HCT116 (cell line): Measurements from ENCODE around the gene ZNF804B. TPM values are rescaled to one million over a fixed set of nuclear protein-coding genes. Genes with fewer than 3 reads are reported as not detected.

Experiments used
- ATAC-seq: fragments of 200-7000 bp; cut with Tn5 transposase; 2 replicates; pipeline ENCODE4 v1.9.1; 2020; ENCODE audit warnings: mild to moderate bottlenecking, moderate library complexity
- BruUV-seq: library from RNA; stranded (reverse); fragments of 400-500 nt; replicated peaks from 2 replicates; lab custom pipeline; 2021; lab: Mats Ljungman, UMichigan
- CTCF ChIA-PET: fragments of 300-600 bp; sonication (Branson Sonifier 250); formaldehyde crosslinking; loops from one replicate; lab custom pipeline; 2021; ENCODE audit warnings: antibody characterized with exemption; lab: Charles Lee
- POLR2A ChIA-PET: fragments of 300-600, 350-600 bp; sonication (Branson Sonifier 250); formaldehyde crosslinking; loops from one replicate; lab custom pipeline; 2021; ENCODE audit warnings: antibody characterized with exemption; lab: Charles Lee
- RAD21 ChIA-PET, 2 experiments: fragments of 300-600 bp; sonication (Branson Sonifier 250); formaldehyde crosslinking; loops; one replicate each; lab custom pipeline; 2023; ENCODE audit warnings: low total read pairs in 2 of 2; ENCODE audit not compliant: uncharacterized antibody in 2 of 2, unreplicated experiment in 2 of 2, low non-redundant PET in 1 of 2; lab: Charles Lee
- DNase-seq: peaks from one replicate; pipeline ENCODE4 v3.0.0-alpha.2; 2010; ENCODE audit warnings: low read depth, low spot score
- H2AFZ ChIP-seq: fragments of 200-600 bp; shearing (Covaris generic), sonication (generic); 2 replicates; pipeline ENCODE4 v1.6.1; 2017; ENCODE audit warnings: low read depth, mixed run types, mixed read lengths, antibody characterized with exemption, low read length; ENCODE audit not compliant: poor library complexity, severe bottlenecking
- H3K27ac ChIP-seq: 2 replicates; pipeline ENCODE4 v1.5.1; 2012; ENCODE audit warnings: low read depth, low read length
- H3K27me3 ChIP-seq: fragments of 200-600 bp; sonication (generic); 2 replicates; pipeline ENCODE4 v1.6.1; 2016; ENCODE audit warnings: mixed run types, low read length, mixed read lengths; ENCODE audit not compliant: insufficient read depth
- H3K36me3 ChIP-seq, 2 experiments: fragments of 200-500 bp in 1 of 2; fragments of 200-600 bp in 1 of 2; sonication (Bioruptor generic) in 1 of 2; sonication (generic) in 1 of 2; 2 replicates each; pipeline versions ENCODE4 v1.5.1 to v1.6.1; 2014 to 2016; ENCODE audit warnings: low read length in 2 of 2, inconsistent platforms in 1 of 2, mixed read lengths in 1 of 2, mixed run types in 1 of 2; ENCODE audit not compliant: insufficient read depth in 2 of 2, control insufficient read depth in 1 of 2
- H3K4me1 ChIP-seq, 2 experiments: fragments of 200-600 bp in 1 of 2; sonication (generic) in 1 of 2; 2 replicates each; pipeline versions ENCODE4 v1.5.1 to v1.6.1; 2012 to 2017; ENCODE audit warnings: low read length in 2 of 2, inconsistent platforms in 1 of 2, mild to moderate bottlenecking in 1 of 2, mixed read lengths in 1 of 2, mixed run types in 1 of 2, moderate library complexity in 1 of 2; ENCODE audit not compliant: insufficient read depth in 2 of 2, control insufficient read depth in 1 of 2
- H3K4me2 ChIP-seq: fragments of 200-600 bp; sonication (generic); 2 replicates; pipeline ENCODE4 v1.6.1; 2017; ENCODE audit warnings: mixed run types, low read length, mixed read lengths
- H3K4me3 ChIP-seq, 2 experiments: fragments of 200-600 bp in 1 of 2; sonication (generic) in 1 of 2; replicated peaks in 1 of 2; 2 replicates each; pipeline ENCODE4 v1.5.1; 2011 to 2016; ENCODE audit warnings: low read length in 2 of 2, control low read depth in 1 of 2, low read depth in 1 of 2, mild to moderate bottlenecking in 1 of 2, mixed read lengths in 1 of 2, mixed run types in 1 of 2
- H3K79me2 ChIP-seq: fragments of 200-600 bp; sonication (generic); 2 replicates; pipeline ENCODE4 v1.6.1; 2017; ENCODE audit warnings: mild to moderate bottlenecking, mixed run types, low read length, moderate library complexity, mixed read lengths; ENCODE audit not compliant: insufficient read depth
- H3K9ac ChIP-seq: fragments of 200-600 bp; sonication (generic); 2 replicates; pipeline ENCODE4 v1.6.1; 2016; ENCODE audit warnings: low read length, mixed read lengths
- H3K9me2 ChIP-seq: fragments of 200-600 bp; sonication (generic), shearing (Covaris generic); 2 replicates; pipeline ENCODE4 v1.6.1; 2017; ENCODE audit warnings: mixed run types, mild to moderate bottlenecking, moderate library complexity; ENCODE audit not compliant: insufficient read depth
- H3K9me3 ChIP-seq, 2 experiments: fragments of 200-500 bp in 1 of 2; fragments of 200-600 bp in 1 of 2; sonication (Bioruptor generic) in 1 of 2; sonication (generic) in 1 of 2; 2 replicates each; pipeline ENCODE4 v1.6.1; 2014 to 2017; ENCODE audit warnings: low read length in 2 of 2, mixed read lengths in 2 of 2, inconsistent platforms in 1 of 2, low read depth in 1 of 2, mild to moderate bottlenecking in 1 of 2, mixed run types in 1 of 2, moderate library complexity in 1 of 2; ENCODE audit not compliant: control insufficient read depth in 1 of 2, insufficient read depth in 1 of 2
- H4K20me1 ChIP-seq: fragments of 200-600 bp; sonication (generic), shearing (Covaris generic); 2 replicates; pipeline ENCODE4 v1.6.1; 2017; ENCODE audit warnings: mixed run types, mild to moderate bottlenecking, moderate library complexity; ENCODE audit not compliant: insufficient read depth
- CBX3 ChIP-seq: IDR thresholded peaks from 2 replicates; pipeline ENCODE4 v1.6.1; 2012; ENCODE audit warnings: low read depth
- CEBPB ChIP-seq: IDR thresholded peaks from 2 replicates; pipeline ENCODE4 v1.6.1; 2012; ENCODE audit warnings: low read depth
- EGR1 ChIP-seq: IDR thresholded peaks from 2 replicates; pipeline ENCODE4 v1.6.1; 2012; ENCODE audit warnings: low read depth
- EZH2 ChIP-seq: fragments of 200-600 bp; sonication (generic); IDR thresholded peaks from 2 replicates; pipeline ENCODE4 v1.6.1; 2017; ENCODE audit warnings: antibody characterized with exemption, mixed run types
- EZH2phosphoT487 ChIP-seq: fragments of 200-600 bp; IDR thresholded peaks from 2 replicates; pipeline ENCODE4 v1.6.1; 2018; ENCODE audit warnings: antibody characterized with exemption, borderline replicate concordance
- POLR2A ChIP-seq: IDR thresholded peaks from 2 replicates; pipeline ENCODE4 v1.7.0; 2011; ENCODE audit warnings: borderline replicate concordance; ENCODE audit not compliant: insufficient read depth, insufficient read length; ENCODE audit errors: extremely low read depth
- POLR2AphosphoS5 ChIP-seq: IDR thresholded peaks from 2 replicates; pipeline ENCODE4 v1.6.1; 2011; ENCODE audit warnings: mild to moderate bottlenecking, low read depth, low read length, moderate library complexity
- SIN3A ChIP-seq: IDR thresholded peaks from 2 replicates; pipeline ENCODE4 v1.6.1; 2012; ENCODE audit warnings: low read depth
- SP1 ChIP-seq: IDR thresholded peaks from 2 replicates; pipeline ENCODE4 v1.6.1; 2012; ENCODE audit warnings: low read depth
- SRF ChIP-seq: IDR thresholded peaks from 2 replicates; pipeline ENCODE4 v1.6.1; 2012; ENCODE audit warnings: low read depth
- TCF7L2 ChIP-seq: IDR thresholded peaks from 2 replicates; pipeline ENCODE4 v1.7.0; 2011; ENCODE audit warnings: borderline replicate concordance, inconsistent platforms; ENCODE audit not compliant: insufficient read depth, insufficient read length; ENCODE audit errors: extremely low read depth
- YY1 ChIP-seq: IDR thresholded peaks from 2 replicates; pipeline ENCODE4 v1.6.1; 2011; ENCODE audit warnings: low read length, low read depth, moderate library complexity, mild to moderate bottlenecking; ENCODE audit not compliant: insufficient replicate concordance; ENCODE audit errors: extremely low read depth
- ZFX ChIP-seq: fragments of 450-650 bp; IDR thresholded peaks from 2 replicates; pipeline ENCODE4 v1.6.1; 2017
- ZNF274 ChIP-seq: fragments of 200-500 bp; sonication (Bioruptor generic); IDR thresholded peaks from 2 replicates; pipeline ENCODE4 v1.6.1; 2014; ENCODE audit warnings: mild to moderate bottlenecking, low read depth, low read length, inconsistent platforms
- intact Hi-C: fragments of 100-400 bp; cut with micrococcal nuclease; formaldehyde crosslinking; loops from 2 replicates; pipeline ENCODE4 v1.10.0; 2022
- total RNA-seq: library from RNA; stranded (reverse); gene quantifications from one replicate; pipeline ENCODE4 v1.2.1, GENCODE V29; 2021; ENCODE audit not compliant: unreplicated experiment
- TF ChIP-seq, protein P1 (sequence below): IDR thresholded peaks from 2 replicates; pipeline ENCODE4 v1.6.1; 2012
- TF ChIP-seq, protein P2 (sequence below): IDR thresholded peaks from 2 replicates; pipeline ENCODE4 v1.6.1; 2012; ENCODE audit warnings: low read depth
- TF ChIP-seq, protein P3 (sequence below): IDR thresholded peaks from 2 replicates; pipeline ENCODE4 v1.6.1; 2011; ENCODE audit warnings: mild to moderate bottlenecking, low read length, moderate library complexity; ENCODE audit not compliant: insufficient replicate concordance; ENCODE audit errors: extremely low read depth
- TF ChIP-seq, protein P4 (sequence below), 3 experiments: fragments of 200-600 bp in 1 of 3; sonication (generic) in 1 of 3; IDR thresholded peaks in 2 of 3; conservative IDR thresholded peaks in 1 of 3; 2 replicates each; pipeline ENCODE4 v1.5.1; 2012 to 2017; ENCODE audit warnings: low read depth in 2 of 3, low read length in 2 of 3, antibody characterized with exemption in 1 of 3, borderline replicate concordance in 1 of 3, control low read depth in 1 of 3, mild to moderate bottlenecking in 1 of 3, mixed read lengths in 1 of 3, mixed run types in 1 of 3, moderate library complexity in 1 of 3; ENCODE audit not compliant: insufficient read depth in 1 of 3
- TF ChIP-seq, protein P5 (sequence below): IDR thresholded peaks from 2 replicates; pipeline ENCODE4 v1.6.1; 2012

ZNF804B gene
- total RNA-seq, 1 experiment from 2014 or later = not detected

DNA sequence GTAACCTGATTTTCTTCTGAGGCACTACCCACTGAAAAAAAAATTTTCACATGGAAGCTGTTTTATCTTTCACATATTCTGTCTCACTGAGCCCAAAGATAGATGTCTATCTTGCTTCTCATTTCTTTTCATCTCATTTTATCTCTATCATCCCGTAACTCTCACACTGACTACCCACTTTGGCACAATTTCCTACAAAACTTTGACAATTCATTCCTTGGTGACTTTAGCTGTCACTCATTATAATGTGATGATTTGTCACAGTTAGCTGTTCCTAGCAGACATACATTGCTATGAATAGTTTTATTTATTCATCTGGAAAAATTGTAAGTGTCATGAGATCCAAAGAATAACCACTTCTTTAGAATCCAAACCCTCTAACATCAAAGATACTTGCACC, 625.9 kb downstream of the ZNF804B start:
- no peaks in the 10 kb centered on the region for H3K4me1 ChIP-seq
- no peak for ATAC-seq
- BruUV-seq = no TSS peak
- H3K27ac ChIP-seq = no peak overlapping the region
- no peaks in the 10 kb centered on the region for H3K36me3 ChIP-seq
- intact Hi-C loops = no loop called here
- CTCF ChIA-PET = no interaction called here
- no peaks in the 10 kb centered on the region for H3K27me3 ChIP-seq
- no peaks in the 10 kb centered on the region for H4K20me1 ChIP-seq
- TF ChIP-seq, protein P1, sequence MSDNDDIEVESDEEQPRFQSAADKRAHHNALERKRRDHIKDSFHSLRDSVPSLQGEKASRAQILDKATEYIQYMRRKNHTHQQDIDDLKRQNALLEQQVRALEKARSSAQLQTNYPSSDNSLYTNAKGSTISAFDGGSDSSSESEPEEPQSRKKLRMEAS = no peak
- TF ChIP-seq CBX3 = no peak
- TF ChIP-seq SP1 = no peak
- no peak for TF ChIP-seq EZH2
- TF ChIP-seq TCF7L2 = no peak
- TF ChIP-seq SIN3A = no peak
- TF ChIP-seq CEBPB = no peak
- TF ChIP-seq ZNF274 = no peak
- TF ChIP-seq EZH2phosphoT487 = no peak
- TF ChIP-seq YY1 = no peak
- TF ChIP-seq ZFX = no peak
- TF ChIP-seq, protein P2, sequence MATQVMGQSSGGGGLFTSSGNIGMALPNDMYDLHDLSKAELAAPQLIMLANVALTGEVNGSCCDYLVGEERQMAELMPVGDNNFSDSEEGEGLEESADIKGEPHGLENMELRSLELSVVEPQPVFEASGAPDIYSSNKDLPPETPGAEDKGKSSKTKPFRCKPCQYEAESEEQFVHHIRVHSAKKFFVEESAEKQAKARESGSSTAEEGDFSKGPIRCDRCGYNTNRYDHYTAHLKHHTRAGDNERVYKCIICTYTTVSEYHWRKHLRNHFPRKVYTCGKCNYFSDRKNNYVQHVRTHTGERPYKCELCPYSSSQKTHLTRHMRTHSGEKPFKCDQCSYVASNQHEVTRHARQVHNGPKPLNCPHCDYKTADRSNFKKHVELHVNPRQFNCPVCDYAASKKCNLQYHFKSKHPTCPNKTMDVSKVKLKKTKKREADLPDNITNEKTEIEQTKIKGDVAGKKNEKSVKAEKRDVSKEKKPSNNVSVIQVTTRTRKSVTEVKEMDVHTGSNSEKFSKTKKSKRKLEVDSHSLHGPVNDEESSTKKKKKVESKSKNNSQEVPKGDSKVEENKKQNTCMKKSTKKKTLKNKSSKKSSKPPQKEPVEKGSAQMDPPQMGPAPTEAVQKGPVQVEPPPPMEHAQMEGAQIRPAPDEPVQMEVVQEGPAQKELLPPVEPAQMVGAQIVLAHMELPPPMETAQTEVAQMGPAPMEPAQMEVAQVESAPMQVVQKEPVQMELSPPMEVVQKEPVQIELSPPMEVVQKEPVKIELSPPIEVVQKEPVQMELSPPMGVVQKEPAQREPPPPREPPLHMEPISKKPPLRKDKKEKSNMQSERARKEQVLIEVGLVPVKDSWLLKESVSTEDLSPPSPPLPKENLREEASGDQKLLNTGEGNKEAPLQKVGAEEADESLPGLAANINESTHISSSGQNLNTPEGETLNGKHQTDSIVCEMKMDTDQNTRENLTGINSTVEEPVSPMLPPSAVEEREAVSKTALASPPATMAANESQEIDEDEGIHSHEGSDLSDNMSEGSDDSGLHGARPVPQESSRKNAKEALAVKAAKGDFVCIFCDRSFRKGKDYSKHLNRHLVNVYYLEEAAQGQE = no peak
- TF ChIP-seq SRF = no peak
- TF ChIP-seq, protein P3, sequence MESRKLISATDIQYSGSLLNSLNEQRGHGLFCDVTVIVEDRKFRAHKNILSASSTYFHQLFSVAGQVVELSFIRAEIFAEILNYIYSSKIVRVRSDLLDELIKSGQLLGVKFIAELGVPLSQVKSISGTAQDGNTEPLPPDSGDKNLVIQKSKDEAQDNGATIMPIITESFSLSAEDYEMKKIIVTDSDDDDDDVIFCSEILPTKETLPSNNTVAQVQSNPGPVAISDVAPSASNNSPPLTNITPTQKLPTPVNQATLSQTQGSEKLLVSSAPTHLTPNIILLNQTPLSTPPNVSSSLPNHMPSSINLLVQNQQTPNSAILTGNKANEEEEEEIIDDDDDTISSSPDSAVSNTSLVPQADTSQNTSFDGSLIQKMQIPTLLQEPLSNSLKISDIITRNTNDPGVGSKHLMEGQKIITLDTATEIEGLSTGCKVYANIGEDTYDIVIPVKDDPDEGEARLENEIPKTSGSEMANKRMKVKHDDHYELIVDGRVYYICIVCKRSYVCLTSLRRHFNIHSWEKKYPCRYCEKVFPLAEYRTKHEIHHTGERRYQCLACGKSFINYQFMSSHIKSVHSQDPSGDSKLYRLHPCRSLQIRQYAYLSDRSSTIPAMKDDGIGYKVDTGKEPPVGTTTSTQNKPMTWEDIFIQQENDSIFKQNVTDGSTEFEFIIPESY = no peak
- no peak for TF ChIP-seq POLR2A
- TF ChIP-seq, protein P4, sequence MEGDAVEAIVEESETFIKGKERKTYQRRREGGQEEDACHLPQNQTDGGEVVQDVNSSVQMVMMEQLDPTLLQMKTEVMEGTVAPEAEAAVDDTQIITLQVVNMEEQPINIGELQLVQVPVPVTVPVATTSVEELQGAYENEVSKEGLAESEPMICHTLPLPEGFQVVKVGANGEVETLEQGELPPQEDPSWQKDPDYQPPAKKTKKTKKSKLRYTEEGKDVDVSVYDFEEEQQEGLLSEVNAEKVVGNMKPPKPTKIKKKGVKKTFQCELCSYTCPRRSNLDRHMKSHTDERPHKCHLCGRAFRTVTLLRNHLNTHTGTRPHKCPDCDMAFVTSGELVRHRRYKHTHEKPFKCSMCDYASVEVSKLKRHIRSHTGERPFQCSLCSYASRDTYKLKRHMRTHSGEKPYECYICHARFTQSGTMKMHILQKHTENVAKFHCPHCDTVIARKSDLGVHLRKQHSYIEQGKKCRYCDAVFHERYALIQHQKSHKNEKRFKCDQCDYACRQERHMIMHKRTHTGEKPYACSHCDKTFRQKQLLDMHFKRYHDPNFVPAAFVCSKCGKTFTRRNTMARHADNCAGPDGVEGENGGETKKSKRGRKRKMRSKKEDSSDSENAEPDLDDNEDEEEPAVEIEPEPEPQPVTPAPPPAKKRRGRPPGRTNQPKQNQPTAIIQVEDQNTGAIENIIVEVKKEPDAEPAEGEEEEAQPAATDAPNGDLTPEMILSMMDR (IDR thresholded peaks at IDR 0.05 in 2 of 3, conservative IDR thresholded peaks at IDR 0.05 in 1 of 3; ENCODE audit: borderline replicate concordance in 1 of 3, insufficient read depth in 1 of 3, low read depth in 2 of 3, low read length in 2 of 3) = no peak
- no peak for TF ChIP-seq POLR2AphosphoS5
- TF ChIP-seq, protein P5, sequence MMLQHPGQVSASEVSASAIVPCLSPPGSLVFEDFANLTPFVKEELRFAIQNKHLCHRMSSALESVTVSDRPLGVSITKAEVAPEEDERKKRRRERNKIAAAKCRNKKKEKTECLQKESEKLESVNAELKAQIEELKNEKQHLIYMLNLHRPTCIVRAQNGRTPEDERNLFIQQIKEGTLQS = no peak
- TF ChIP-seq EGR1 = no peak
- TF ChIP-seq, all 23 proteins: peak for 0
- H3K79me2 ChIP-seq = no peaks in the 10 kb centered on the region
- no peak overlapping the region for H3K4me2 ChIP-seq
- POLR2A ChIA-PET = no interaction called here
- no peaks in the 10 kb centered on the region for H3K9me2 ChIP-seq
- RAD21 ChIA-PET = no interaction called here
- H3K9me3 ChIP-seq = no peaks in the 10 kb centered on the region
- H3K9ac ChIP-seq = no peak overlapping the region
- H2AFZ ChIP-seq = no peak overlapping the region
- H3K4me3 ChIP-seq = no peak overlapping the region
- no peak for DNase-seq
